ENCODE data around the gene CTNNA3.

GRCh38 chr10:66041771-66042170 is 1654.2 kb downstream of the CTNNA3 start:
- TF ChIP-seq EZH2phosphoT487 (IDR thresholded peaks at IDR 0.05; ENCODE audit: borderline replicate concordance, low read length) (no peak), CTCF (IDR thresholded peaks at IDR 0.05; ENCODE audit: low read depth, low read length, poor library complexity, severe bottlenecking) (no peak)

Measured in DOHH2 (cell line).